DMS153 (cell line): ENCODE measurements around the gene MVD.

Experiments
- DNase-seq: peaks from one replicate; lab custom pipeline; 2025; lab: John Stamatoyannopoulos, UW

The MVD gene

DNA sequence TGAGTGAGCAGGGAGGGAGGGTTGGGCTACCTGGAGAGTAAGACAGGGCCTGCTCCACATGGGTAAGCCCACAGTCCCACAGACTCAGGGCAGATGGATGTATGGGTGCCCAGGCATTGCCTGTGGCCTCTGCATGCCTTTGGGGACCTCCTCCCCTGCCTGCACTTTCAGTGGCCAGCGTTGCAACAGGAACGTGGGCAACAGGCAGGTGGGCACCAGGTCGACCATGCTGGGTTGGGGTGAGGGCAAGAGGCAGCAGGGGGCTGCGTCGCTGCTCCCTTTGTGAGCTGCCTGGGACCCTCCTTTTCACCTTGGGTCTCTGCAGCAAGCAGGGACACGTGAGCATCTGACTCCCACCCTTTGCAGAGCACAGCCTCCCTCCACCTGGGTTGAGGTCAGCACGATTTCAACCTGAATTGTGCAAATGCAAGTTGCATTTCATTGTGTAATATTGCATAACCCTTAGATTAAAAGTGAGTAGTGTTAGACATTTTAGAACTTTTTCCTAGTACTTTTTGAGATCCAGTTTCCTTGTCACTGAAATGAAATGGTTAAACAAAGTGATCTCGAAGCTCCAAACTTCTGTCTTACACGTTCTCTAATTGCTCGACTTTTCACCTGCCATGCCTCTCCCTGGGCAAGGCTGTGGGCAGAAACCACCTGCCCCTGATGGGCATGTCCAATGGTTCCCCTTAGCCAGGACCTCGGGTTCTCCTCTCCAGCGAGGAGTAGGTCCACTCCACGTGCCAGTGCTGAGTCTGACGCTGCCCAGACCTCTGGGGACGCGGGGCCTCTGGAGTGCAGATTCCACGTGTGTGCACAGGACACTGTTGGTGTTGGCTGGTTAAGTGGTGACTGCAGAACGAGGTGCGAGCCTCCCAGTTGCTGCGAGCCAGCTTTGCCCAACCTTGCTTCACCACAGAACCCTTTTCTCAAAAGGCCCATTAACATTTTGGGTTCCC lies 57.4 kb downstream of the MVD start:
- DNase-seq: no peak

DNA sequence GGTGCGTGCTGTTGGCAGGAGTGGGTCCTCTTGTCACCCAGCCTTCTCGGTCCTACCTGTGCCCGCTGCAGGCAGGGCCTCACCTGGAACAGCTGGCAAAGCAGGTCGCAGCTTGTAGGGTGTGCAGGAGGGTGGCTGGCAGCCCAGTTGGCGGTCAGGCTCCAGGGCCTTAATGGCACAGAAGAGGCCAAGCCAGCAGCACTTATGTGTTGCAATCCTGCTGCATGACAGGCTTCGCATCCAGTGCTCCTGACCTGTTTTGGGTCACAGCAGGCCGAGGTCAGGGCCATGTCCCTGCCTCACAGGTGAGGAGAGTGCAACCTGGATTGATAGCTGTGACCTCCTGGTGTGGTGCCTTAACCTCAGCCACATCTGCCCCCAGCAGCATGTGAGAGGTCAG lies 60.8 kb downstream of the MVD start:
- no peak for DNase-seq
